ENCODE results near the gene MTHFD2L.

MTHFD2L gene

DNA sequence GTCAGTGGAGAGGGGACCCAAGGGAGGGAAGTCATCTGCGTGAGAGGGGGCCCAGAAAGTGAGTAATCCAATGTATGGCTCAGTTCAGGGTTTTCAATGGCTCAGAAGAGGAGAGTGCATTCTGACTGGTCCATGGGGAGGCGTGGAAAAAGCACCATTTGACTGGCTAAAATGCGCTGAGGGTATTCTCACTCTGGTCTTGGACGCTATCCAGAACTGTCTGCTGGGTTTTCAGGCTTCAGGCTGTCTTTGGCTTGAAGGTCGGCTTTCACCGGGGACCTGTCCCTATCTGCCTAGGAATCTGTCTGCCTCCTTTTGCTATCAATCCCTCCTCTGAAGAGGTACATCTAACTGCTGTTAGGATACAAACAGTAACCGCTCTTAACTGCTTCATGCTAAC is 176.7 kb downstream of the MTHFD2L start:
- DNase-seq, result no peak
- no peaks in the 10 kb centered on the region for H3K36me3 ChIP-seq (ENCODE audit: insufficient read depth, low read length)
- no peak overlapping the region for H3K4me2 ChIP-seq (ENCODE audit: insufficient read depth, low read length)
- no peak for ATAC-seq (ENCODE audit: insufficient read depth, low read depth)
- H3K4me3 ChIP-seq (ENCODE audit: low read depth in 1 of 2, low read length in 2 of 2), result no peak overlapping the region
- H3K9me3 ChIP-seq (ENCODE audit: insufficient read depth, low read length, severe bottlenecking), result no peaks in the 10 kb centered on the region
- no peaks in the 10 kb centered on the region for H3K4me1 ChIP-seq (ENCODE audit: insufficient read depth, low read length)
- H3K27me3 ChIP-seq (ENCODE audit: insufficient read depth, low read length, poor library complexity), result no peaks in the 10 kb centered on the region
- TF ChIP-seq EZH2 (IDR thresholded peaks at IDR 0.05; ENCODE audit: borderline replicate concordance, low read depth, low read length, severe bottlenecking) (no peak), CTCF (IDR thresholded peaks at IDR 0.05; ENCODE audit: borderline replicate concordance, extremely low read depth, low read length, poor library complexity, severe bottlenecking) (no peak)
- H2AFZ ChIP-seq (ENCODE audit: low read depth, low read length), result no peak overlapping the region
- no peak overlapping the region for H3K27ac ChIP-seq (ENCODE audit: low read length)
- no peaks in the 10 kb centered on the region for H4K20me1 ChIP-seq (ENCODE audit: insufficient read depth, low read length)
- H3K79me2 ChIP-seq (ENCODE audit: insufficient read depth, low read length), result no peaks in the 10 kb centered on the region
- no peak overlapping the region for H3K9ac ChIP-seq (ENCODE audit: low read depth, low read length)

- Histone ChIP-seq H3K4me3 (ENCODE audit: low read depth in 1 of 2, low read length in 2 of 2) (no peak overlapping the region), H3K4me2 (ENCODE audit: insufficient read depth, low read length) (no peak overlapping the region), H3K79me2 (ENCODE audit: insufficient read depth, low read length) (no peaks in the 10 kb centered on the region), H3K36me3 (ENCODE audit: insufficient read depth, low read length) (no peaks in the 10 kb centered on the region), H3K9me3 (ENCODE audit: insufficient read depth, low read length, severe bottlenecking) (no peaks in the 10 kb centered on the region), H3K4me1 (ENCODE audit: insufficient read depth, low read length) (no peaks in the 10 kb centered on the region), H4K20me1 (ENCODE audit: insufficient read depth, low read length) (no peaks in the 10 kb centered on the region), H3K27ac (ENCODE audit: low read length) (no peak overlapping the region), H3K27me3 (ENCODE audit: insufficient read depth, low read length, poor library complexity) (no peaks in the 10 kb centered on the region), H3K9ac (ENCODE audit: low read depth, low read length) (no peak overlapping the region), H2AFZ (ENCODE audit: low read depth, low read length) (no peak overlapping the region)
- ATAC-seq (ENCODE audit: insufficient read depth, low read depth), result no peak
- DNase-seq, result no peak
- no peak for TF ChIP-seq EZH2 (IDR thresholded peaks at IDR 0.05; ENCODE audit: borderline replicate concordance, low read depth, low read length, severe bottlenecking)
- no peak for TF ChIP-seq CTCF (IDR thresholded peaks at IDR 0.05; ENCODE audit: borderline replicate concordance, extremely low read depth, low read length, poor library complexity, severe bottlenecking)
Observed at GRCh38 chr4:74335341-74336021, 177.6 kb downstream of the MTHFD2L start.

GRCh38 chr4:74338792-74339333 is 180.9 kb downstream of the MTHFD2L start:
- Histone ChIP-seq H3K36me3 (ENCODE audit: insufficient read depth, low read length) (no peaks in the 10 kb centered on the region), H3K27me3 (ENCODE audit: insufficient read depth, low read length, poor library complexity) (no peaks in the 10 kb centered on the region), H3K79me2 (ENCODE audit: insufficient read depth, low read length) (no peaks in the 10 kb centered on the region), H3K4me2 (ENCODE audit: insufficient read depth, low read length) (no peak overlapping the region), H2AFZ (ENCODE audit: low read depth, low read length) (no peak overlapping the region), H3K27ac (ENCODE audit: low read length) (no peak overlapping the region), H3K4me1 (ENCODE audit: insufficient read depth, low read length) (no peaks in the 10 kb centered on the region), H4K20me1 (ENCODE audit: insufficient read depth, low read length) (no peaks in the 10 kb centered on the region), H3K4me3 (ENCODE audit: low read depth in 1 of 2, low read length in 2 of 2) (no peak overlapping the region), H3K9ac (ENCODE audit: low read depth, low read length) (no peak overlapping the region), H3K9me3 (ENCODE audit: insufficient read depth, low read length, severe bottlenecking) (peaks cover 2% of the 10 kb centered on the region)
- TF ChIP-seq EZH2 (IDR thresholded peaks at IDR 0.05; ENCODE audit: borderline replicate concordance, low read depth, low read length, severe bottlenecking) (no peak), CTCF (IDR thresholded peaks at IDR 0.05; ENCODE audit: borderline replicate concordance, extremely low read depth, low read length, poor library complexity, severe bottlenecking) (no peak)
- ATAC-seq (ENCODE audit: insufficient read depth, low read depth) (no peak), DNase-seq (no peak)
